Upper lobe of left lung (tissue), 6 donors: ENCODE results near the gene HOXA5. TPM values are rescaled to one million over a fixed set of nuclear protein-coding genes. Genes with fewer than 3 reads are reported as not detected.

Experiments
- ATAC-seq, 2 donors: fragments of 200-7000 bp; cut with Tn5 transposase; one replicate each; pipeline ENCODE4 v1.9.1; 2022; ENCODE audit warnings: mild to moderate bottlenecking in 2 of 2, moderate library complexity in 2 of 2; ENCODE audit not compliant: low FRiP score in 2 of 2
- DNase-seq, 2 donors: peaks; one replicate each; pipeline ENCODE4 v3.0.0-alpha.2; 2019 to 2020
- H3K27ac ChIP-seq, 4 donors: fragments of 200-600 bp; sonication (generic); one replicate each; pipeline ENCODE4 v1.5.1; 2016 to 2019
- H3K27me3 ChIP-seq, 4 donors: fragments of 200-600 bp; sonication (generic); one replicate each; pipeline ENCODE4 v1.5.1; 2017 to 2019
- H3K36me3 ChIP-seq, 4 donors: fragments of 200-600 bp; sonication (generic); one replicate each; pipeline ENCODE4 v1.5.1; 2016 to 2019
- H3K4me1 ChIP-seq, 4 donors: fragments of 200-600 bp; sonication (generic); one replicate each; pipeline ENCODE4 v1.5.1; 2018 to 2019
- H3K4me3 ChIP-seq, 4 donors: fragments of 200-600 bp; sonication (generic); one replicate each; pipeline ENCODE4 v1.5.1; 2017 to 2019; ENCODE audit warnings: mild to moderate bottlenecking in 2 of 4, moderate library complexity in 1 of 4
- H3K9me3 ChIP-seq, 4 donors: fragments of 200-600 bp; sonication (generic); one replicate each; pipeline ENCODE4 v1.5.1; 2018 to 2019
- EP300 ChIP-seq, 4 donors: sonication (generic); formaldehyde crosslinking; IDR thresholded peaks; one replicate each; pipeline ENCODE4 v1.5.1; 2017; ENCODE audit warnings: antibody characterized with exemption in 4 of 4, control low read depth in 2 of 4
- POLR2A ChIP-seq, 4 donors: fragments of 450-650 bp; IDR thresholded peaks; one replicate each; pipeline ENCODE4 v1.5.1; 2016 to 2017; ENCODE audit warnings: antibody characterized with exemption in 4 of 4, mild to moderate bottlenecking in 2 of 4
- POLR2AphosphoS5 ChIP-seq, 2 donors: sonication (generic); formaldehyde crosslinking; IDR thresholded peaks; one replicate each; pipeline ENCODE4 v1.5.1; 2017; ENCODE audit warnings: antibody characterized with exemption in 2 of 2
- WGBS, 2 donors: methylation state at CpG; one replicate each; pipeline ENCODE4 v1.1.5; 2017 to 2018; 5-methylcytosine and 5-hydroxymethylcytosine counted together
- total RNA-seq, 6 donors: library from RNA; depleted of rRNA in 4 of 6; stranded (reverse); fragments of >200 nt in 4 of 6; gene quantifications; one replicate each; pipeline versions ENCODE4 v1.1.0 to v1.2.1, GENCODE V29; 2016 to 2021
- TF ChIP-seq, protein P1 (sequence below), 6 experiments: fragments of 450-650 bp in 4 of 6; fragments of 200-600 bp in 2 of 6; sonication (generic) in 2 of 6; IDR thresholded peaks; one replicate each; pipeline ENCODE4 v1.5.1; 2016 to 2019; ENCODE audit warnings: antibody characterized with exemption in 6 of 6
- donor health status: DM: no; HTN: no; CAD: no; lungs with moderate emphysema.
- donor health status: DM: no; HTN: yes; CAD: no; lungs with severe emphysema.

Gene HOXA5
- total RNA-seq: 10 to 100 TPM in 5 of 6 donors, 1 to 10 TPM in 1; 7.8 to 79.9 (median 16.9) TPM

DNA sequence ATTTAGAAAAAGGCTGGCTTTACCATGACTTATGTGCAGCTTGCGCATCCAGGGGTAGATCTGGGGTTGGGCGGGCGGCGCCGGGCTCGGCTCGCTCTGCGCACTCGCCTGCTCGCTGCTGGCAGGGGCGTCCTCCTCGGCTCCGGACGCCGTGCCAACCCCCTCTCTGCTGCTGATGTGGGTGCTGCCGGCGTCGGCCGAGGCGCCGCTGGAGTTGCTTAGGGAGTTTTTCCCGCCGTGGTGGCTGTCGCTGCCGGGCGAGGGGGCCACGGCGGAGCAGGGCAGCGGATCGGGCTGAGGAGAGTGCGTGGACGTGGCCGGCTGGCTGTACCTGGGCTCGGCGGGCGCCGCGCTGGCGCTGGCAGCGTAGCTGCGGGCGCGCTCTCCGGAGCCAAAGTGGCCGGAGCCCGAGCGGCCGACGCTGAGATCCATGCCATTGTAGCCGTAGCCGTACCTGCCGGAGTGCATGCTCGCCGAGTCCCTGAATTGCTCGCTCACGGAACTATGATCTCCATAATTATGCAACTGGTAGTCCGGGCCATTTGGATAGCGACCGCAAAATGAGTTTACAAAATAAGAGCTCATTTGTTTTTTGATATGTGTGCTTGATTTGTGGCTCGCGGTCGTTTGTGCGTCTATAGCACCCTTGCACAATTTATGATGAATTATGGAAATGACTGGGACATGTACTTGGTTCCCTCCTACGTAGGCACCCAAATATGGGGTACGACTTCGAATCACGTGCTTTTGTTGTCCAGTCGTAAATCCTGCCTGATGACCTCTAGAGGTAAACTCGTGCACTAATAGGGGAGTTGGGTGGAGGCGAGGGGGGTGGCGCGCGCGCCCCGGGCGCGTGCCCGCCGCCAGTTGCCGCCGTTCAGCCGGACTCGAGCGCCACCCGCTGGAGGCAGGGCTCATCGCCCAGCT is at the start of gene HOXA5:
Gene HOXA5, minus strand, starts transcription at position 659 of the 927 bp plus-strand sequence. Its CDS starts 74 bp downstream, at position 585.
- peak; percentile 63 to 95 for DNase-seq
- peaks cover 0 to 22% (median 10%) of the 10 kb centered on the region in 4 donors for H3K27me3 ChIP-seq
- 28 to 56% methylated on average over 53 to 61 of the region's 86 CpGs for WGBS, 2 donors

GRCh38 chr7:27192546-27193334 is 49.3 kb upstream of the HOXA5 start:
- peak in 1 of 2 donors; percentile 64 for ATAC-seq
- no peak for TF ChIP-seq POLR2A (IDR thresholded peaks at IDR 0.05)
- TF ChIP-seq, protein P1, sequence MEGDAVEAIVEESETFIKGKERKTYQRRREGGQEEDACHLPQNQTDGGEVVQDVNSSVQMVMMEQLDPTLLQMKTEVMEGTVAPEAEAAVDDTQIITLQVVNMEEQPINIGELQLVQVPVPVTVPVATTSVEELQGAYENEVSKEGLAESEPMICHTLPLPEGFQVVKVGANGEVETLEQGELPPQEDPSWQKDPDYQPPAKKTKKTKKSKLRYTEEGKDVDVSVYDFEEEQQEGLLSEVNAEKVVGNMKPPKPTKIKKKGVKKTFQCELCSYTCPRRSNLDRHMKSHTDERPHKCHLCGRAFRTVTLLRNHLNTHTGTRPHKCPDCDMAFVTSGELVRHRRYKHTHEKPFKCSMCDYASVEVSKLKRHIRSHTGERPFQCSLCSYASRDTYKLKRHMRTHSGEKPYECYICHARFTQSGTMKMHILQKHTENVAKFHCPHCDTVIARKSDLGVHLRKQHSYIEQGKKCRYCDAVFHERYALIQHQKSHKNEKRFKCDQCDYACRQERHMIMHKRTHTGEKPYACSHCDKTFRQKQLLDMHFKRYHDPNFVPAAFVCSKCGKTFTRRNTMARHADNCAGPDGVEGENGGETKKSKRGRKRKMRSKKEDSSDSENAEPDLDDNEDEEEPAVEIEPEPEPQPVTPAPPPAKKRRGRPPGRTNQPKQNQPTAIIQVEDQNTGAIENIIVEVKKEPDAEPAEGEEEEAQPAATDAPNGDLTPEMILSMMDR (IDR thresholded peaks at IDR 0.05): no peak
- no peak for TF ChIP-seq EP300 (IDR thresholded peaks at IDR 0.05)
- no peak for TF ChIP-seq POLR2AphosphoS5 (IDR thresholded peaks at IDR 0.05)
- 2 to 5% methylated on average over 13 to 59 of the region's 78 CpGs for WGBS, 2 donors
- Histone ChIP-seq H3K27me3 (peaks cover 3 to 96% (median 58%) of the 10 kb centered on the region in 4 donors), H3K9me3 (no peaks in the 10 kb centered on the region), H3K36me3 (no peaks in the 10 kb centered on the region), H3K4me1 (peaks cover 32 to 35% (median 34%) of the 10 kb centered on the region in 4 donors), H3K27ac (no peak overlapping the region), H3K4me3 (peak overlapping the region; percentile 18 to 37 (median 30))
- DNase-seq: peak in 1 of 2 donors; percentile 86

More for the DNA sequence above, at the start of gene HOXA5:
- Histone ChIP-seq H3K4me1 (peaks cover 9 to 32% (median 11%) of the 10 kb centered on the region in 4 donors), H3K27ac (peak within 1 kb of the TSS; percentile 94 to 98 (median 96)), H3K36me3 (no peaks in the 10 kb centered on the region), H3K9me3 (no peaks in the 10 kb centered on the region), H3K4me3 (peak within 1 kb of the TSS; percentile 47 to 74 (median 56))
- ATAC-seq: peak; percentile 70 to 89
- TF ChIP-seq POLR2A (IDR thresholded peaks at IDR 0.05) (peak in 3 of 4 donors; percentile 47 to 85 (median 73)), POLR2AphosphoS5 (IDR thresholded peaks at IDR 0.05) (peak; percentile 84 to 87), EP300 (IDR thresholded peaks at IDR 0.05) (peak in 1 of 4 donors; percentile 26)
- TF ChIP-seq, protein P1 (IDR thresholded peaks at IDR 0.05): peak in 5 of 6 experiments; percentile 76 to 92 (median 83)

- Histone ChIP-seq H3K4me3 (peak overlapping the region in 3 of 4 donors; percentile 22 to 37 (median 37)), H3K4me1 (peaks cover 34 to 37% (median 35%) of the 10 kb centered on the region in 4 donors), H3K9me3 (no peaks in the 10 kb centered on the region), H3K27ac (no peak overlapping the region), H3K36me3 (no peaks in the 10 kb centered on the region), H3K27me3 (peaks cover 3 to 98% (median 60%) of the 10 kb centered on the region in 4 donors)
- peak in 1 of 2 donors; percentile 66 for DNase-seq
- TF ChIP-seq POLR2AphosphoS5 (IDR thresholded peaks at IDR 0.05) (no peak), EP300 (IDR thresholded peaks at IDR 0.05) (no peak), POLR2A (IDR thresholded peaks at IDR 0.05) (no peak)
- TF ChIP-seq, protein P1 (IDR thresholded peaks at IDR 0.05): no peak
- 16 to 22% methylated on average over 29 to 42 of the region's 42 CpGs for WGBS, 2 donors
- ATAC-seq: no peak
Measured at GRCh38 chr7:27191833-27192545, 48.5 kb upstream of the HOXA5 start.

GRCh38 chr7:27191161-27191731 is 47.8 kb upstream of the HOXA5 start:
- TF ChIP-seq POLR2AphosphoS5 (IDR thresholded peaks at IDR 0.05) (no peak), POLR2A (IDR thresholded peaks at IDR 0.05) (no peak), EP300 (IDR thresholded peaks at IDR 0.05) (no peak)
- TF ChIP-seq, protein P1 (IDR thresholded peaks at IDR 0.05): no peak
- Histone ChIP-seq H3K4me1 (peaks cover 34 to 37% (median 35%) of the 10 kb centered on the region in 4 donors), H3K4me3 (no peak overlapping the region), H3K27me3 (peaks cover 3 to 95% (median 60%) of the 10 kb centered on the region in 4 donors), H3K27ac (no peak overlapping the region), H3K9me3 (no peaks in the 10 kb centered on the region), H3K36me3 (no peaks in the 10 kb centered on the region)
- 31 to 38% methylated on average over 14 to 15 of the region's 15 CpGs for WGBS, 2 donors
- no peak for DNase-seq
- no peak for ATAC-seq
